HG03280 (cell line): Measurements from ENCODE around the gene ZNF77.
"Not testable (repeated sequence)": the region's sequence is repeated elsewhere in the genome, so short reads cannot be mapped to it uniquely, and the experiment has no call there.

Source experiments
- ATAC-seq: cut with Tn5 transposase; IDR thresholded peaks from one replicate; pipeline ENCODE4 v1.9.1; 2021; ENCODE audit warnings: mild to moderate bottlenecking, moderate library complexity; ENCODE audit not compliant: unreplicated experiment

ZNF77 gene

GRCh38 chr19:2973229-2973628, 28.5 kb upstream of the ZNF77 start:
- ATAC-seq, result no peak

- no peak for ATAC-seq
Observed at GRCh38 chr19:2970201-2970835, 25.5 kb upstream of the ZNF77 start.

- no peak for ATAC-seq
Observed at GRCh38 chr19:2969104-2969504, 24.3 kb upstream of the ZNF77 start.

GRCh38 chr19:2967972-2968371, 23.2 kb upstream of the ZNF77 start:
- no peak for ATAC-seq

GRCh38 chr19:2964874-2965273, 20.1 kb upstream of the ZNF77 start:
- no peak for ATAC-seq

GRCh38 chr19:2963631-2964030, 18.9 kb upstream of the ZNF77 start:
- ATAC-seq, result not testable (repeated sequence)

- no peak for ATAC-seq
Observed at GRCh38 chr19:2963122-2963521, 18.4 kb upstream of the ZNF77 start.

GRCh38 chr19:2962018-2962670, 17.4 kb upstream of the ZNF77 start:
- ATAC-seq, result no peak

GRCh38 chr19:2960120-2960519, 15.3 kb upstream of the ZNF77 start:
- ATAC-seq, result no peak

- ATAC-seq, result no peak
Observed at GRCh38 chr19:2957160-2957559, 12.4 kb upstream of the ZNF77 start.

GRCh38 chr19:2952953-2953481, 8.2 kb upstream of the ZNF77 start:
- no peak for ATAC-seq

GRCh38 chr19:2950286-2951124, 5.7 kb upstream of the ZNF77 start:
- ATAC-seq, result peak; percentile 95

GRCh38 chr19:2949939-2950285, 5.1 kb upstream of the ZNF77 start:
- ATAC-seq, result no peak

- no peak for ATAC-seq
Observed at GRCh38 chr19:2945575-2946184, 909 bp upstream of the ZNF77 start.

GRCh38 chr19:2944403-2944774, 382 bp downstream of the ZNF77 start:
- no peak for ATAC-seq

- no peak for ATAC-seq
Observed at GRCh38 chr19:2942928-2943640, 1.7 kb downstream of the ZNF77 start.

- not testable (repeated sequence) for ATAC-seq
Observed at GRCh38 chr19:2935863-2936262, 8.9 kb downstream of the ZNF77 start.

GRCh38 chr19:2933490-2933910, 11.3 kb downstream of the ZNF77 start:
- no peak for ATAC-seq

GRCh38 chr19:2927032-2927430, 17.7 kb downstream of the ZNF77 start:
- no peak for ATAC-seq

- ATAC-seq, result no peak
Observed at GRCh38 chr19:2926341-2927031, 18.3 kb downstream of the ZNF77 start.
